DOHH2 (cell line): ENCODE measurements around the gene HDAC8.

ENCODE experiments used
- EZH2phosphoT487 ChIP-seq: fragments of 200-600 bp; sonication (generic); IDR thresholded peaks from 2 replicates; pipeline ENCODE4 v1.6.1; 2017; ENCODE audit warnings: borderline replicate concordance, mild to moderate bottlenecking, antibody characterized with exemption, low read length, moderate library complexity, mixed read lengths
- TF ChIP-seq, protein P1 (sequence below): fragments of 200-600 bp; sonication (generic); IDR thresholded peaks from one replicate; pipeline ENCODE4 v1.5.1; 2014; ENCODE audit warnings: antibody characterized with exemption, mild to moderate bottlenecking, low read depth, low read length; ENCODE audit not compliant: poor library complexity, severe bottlenecking

DNA sequence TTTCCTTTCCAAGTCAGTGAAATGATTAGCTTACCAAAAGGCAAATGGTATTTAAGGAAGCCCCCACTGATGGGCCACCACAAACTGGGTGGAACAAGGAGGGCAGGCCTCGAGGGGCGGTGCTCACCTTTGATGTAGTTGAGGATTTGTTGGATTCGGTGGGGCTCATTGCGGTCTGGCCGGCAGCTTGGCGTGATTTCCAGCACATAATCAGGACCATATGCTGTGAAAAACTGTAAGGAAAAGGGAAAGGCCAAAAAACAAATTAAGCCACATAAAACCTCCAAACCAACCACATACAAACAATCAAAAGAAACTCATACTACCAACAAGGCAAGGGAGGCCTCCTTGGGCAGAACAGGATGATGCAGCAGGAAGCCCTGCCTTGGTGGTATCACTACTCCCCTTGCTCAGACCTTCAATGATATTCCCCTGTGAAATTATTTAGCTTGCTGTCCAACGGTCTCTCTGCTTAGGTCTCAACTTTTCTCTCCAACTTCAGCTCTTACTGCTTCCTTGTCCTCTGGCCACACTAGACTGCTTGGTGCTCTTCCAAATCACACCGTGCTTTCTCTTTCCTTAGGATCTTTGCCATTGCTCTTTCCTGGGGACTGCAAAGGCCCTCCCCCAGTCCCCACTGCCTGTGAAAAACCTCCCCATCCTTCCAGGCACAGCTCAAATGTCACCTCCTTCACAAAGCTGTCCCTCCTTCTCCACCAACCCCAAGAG lies 220.9 kb downstream of the HDAC8 start:
- TF ChIP-seq, protein P1, sequence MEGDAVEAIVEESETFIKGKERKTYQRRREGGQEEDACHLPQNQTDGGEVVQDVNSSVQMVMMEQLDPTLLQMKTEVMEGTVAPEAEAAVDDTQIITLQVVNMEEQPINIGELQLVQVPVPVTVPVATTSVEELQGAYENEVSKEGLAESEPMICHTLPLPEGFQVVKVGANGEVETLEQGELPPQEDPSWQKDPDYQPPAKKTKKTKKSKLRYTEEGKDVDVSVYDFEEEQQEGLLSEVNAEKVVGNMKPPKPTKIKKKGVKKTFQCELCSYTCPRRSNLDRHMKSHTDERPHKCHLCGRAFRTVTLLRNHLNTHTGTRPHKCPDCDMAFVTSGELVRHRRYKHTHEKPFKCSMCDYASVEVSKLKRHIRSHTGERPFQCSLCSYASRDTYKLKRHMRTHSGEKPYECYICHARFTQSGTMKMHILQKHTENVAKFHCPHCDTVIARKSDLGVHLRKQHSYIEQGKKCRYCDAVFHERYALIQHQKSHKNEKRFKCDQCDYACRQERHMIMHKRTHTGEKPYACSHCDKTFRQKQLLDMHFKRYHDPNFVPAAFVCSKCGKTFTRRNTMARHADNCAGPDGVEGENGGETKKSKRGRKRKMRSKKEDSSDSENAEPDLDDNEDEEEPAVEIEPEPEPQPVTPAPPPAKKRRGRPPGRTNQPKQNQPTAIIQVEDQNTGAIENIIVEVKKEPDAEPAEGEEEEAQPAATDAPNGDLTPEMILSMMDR, result no peak
- no peak for TF ChIP-seq EZH2phosphoT487
